Smooth muscle cell (in vitro differentiated cells): ENCODE results near the gene KLK3. TPM values are rescaled to one million over a fixed set of nuclear protein-coding genes. Genes with fewer than 3 reads are reported as not detected.

Experiments used
- DNase-seq: peaks from one replicate; lab custom pipeline; 2025; ENCODE audit not compliant: unreplicated experiment; lab: John Stamatoyannopoulos, UW
- H2AFZ ChIP-seq: fragments of 200-600 bp; sonication (generic); 2 replicates; pipeline ENCODE4 v1.6.0; 2016; ENCODE audit warnings: antibody characterized with exemption, low read depth, mild to moderate bottlenecking
- H3F3A ChIP-seq: fragments of 200-600 bp; sonication (generic); 2 replicates; pipeline ENCODE4 v1.6.0; 2017; ENCODE audit warnings: antibody characterized with exemption, low read depth
- H3K27ac ChIP-seq: fragments of 200-600 bp; sonication (generic); 2 replicates; pipeline ENCODE4 v1.5.1; 2016; ENCODE audit warnings: low read depth, mild to moderate bottlenecking
- H3K27me3 ChIP-seq: fragments of 200-600 bp; sonication (generic); 2 replicates; pipeline ENCODE4 v1.6.1; 2016; ENCODE audit warnings: low read depth, mild to moderate bottlenecking
- H3K36me3 ChIP-seq: fragments of 200-600 bp; sonication (generic); 2 replicates; pipeline ENCODE4 v1.5.1; 2016; ENCODE audit warnings: low read depth
- H3K4me1 ChIP-seq: fragments of 200-600 bp; sonication (generic); 2 replicates; pipeline ENCODE4 v1.5.1; 2016; ENCODE audit warnings: low read depth
- H3K4me2 ChIP-seq: fragments of 200-600 bp; sonication (generic); 2 replicates; pipeline ENCODE4 v1.6.0; 2016; ENCODE audit warnings: mild to moderate bottlenecking
- H3K4me3 ChIP-seq: fragments of 200-600 bp; sonication (generic); 2 replicates; pipeline ENCODE4 v1.5.1; 2016; ENCODE audit warnings: mild to moderate bottlenecking
- H3K79me2 ChIP-seq: fragments of 200-600 bp; sonication (generic); 2 replicates; pipeline ENCODE4 v1.6.0; 2016; ENCODE audit warnings: low read depth, mild to moderate bottlenecking
- H3K9ac ChIP-seq: fragments of 200-600 bp; sonication (generic); 2 replicates; pipeline ENCODE4 v1.6.0; 2016; ENCODE audit warnings: low read depth
- H3K9me3 ChIP-seq: fragments of 200-600 bp; sonication (generic); replicated peaks from 2 replicates; pipeline ENCODE4 v1.5.1; 2016; ENCODE audit warnings: low read depth
- H4K20me1 ChIP-seq: fragments of 200-600 bp; sonication (generic); 2 replicates; pipeline ENCODE4 v1.6.0; 2016; ENCODE audit warnings: low read depth
- CTCF ChIP-seq: fragments of 200-600 bp; sonication (generic); IDR thresholded peaks from 2 replicates; pipeline ENCODE4 v1.5.1; 2017; ENCODE audit warnings: borderline replicate concordance, mild to moderate bottlenecking, antibody characterized with exemption; ENCODE audit not compliant: insufficient read depth, poor library complexity, severe bottlenecking
- WGBS: methylation state at CpG from one replicate; pipeline ENCODE4 v1.1.7; 2016; ENCODE audit warnings: low lambda C conversion rate; 5-methylcytosine and 5-hydroxymethylcytosine counted together
- polyA plus RNA-seq: library from polyadenylated mRNA; unstranded; fragments of >200 nt; fragmentation: Nextera tagmentation; extraction: Ambion mirVana; gene quantifications from 2 replicates; pipeline ENCODE4 v1.2.1, GENCODE V29; 2016
- total RNA-seq: library from RNA; depleted of rRNA; stranded (reverse); fragments of >200 nt; gene quantifications from 2 replicates; pipeline ENCODE4 v1.2.3, GENCODE V29; 2014

Gene KLK3
- total and polyA plus RNA-seq, 2 experiments from 2014 or later, result not detected

- WGBS, result 92% methylated on average over 4 of the region's 4 CpGs
- Histone ChIP-seq H3K4me1 (no peaks in the 10 kb centered on the region), H3K9me3 (no peaks in the 10 kb centered on the region), H2AFZ (no peak overlapping the region), H3K36me3 (no peaks in the 10 kb centered on the region), H3K4me3 (no peak overlapping the region), H3F3A (no peaks in the 10 kb centered on the region), H3K9ac (no peak overlapping the region), H3K4me2 (peak overlapping the region; percentile 57), H3K79me2 (no peaks in the 10 kb centered on the region), H3K27ac (no peak overlapping the region), H4K20me1 (no peaks in the 10 kb centered on the region), H3K27me3 (peaks cover 53% of the 10 kb centered on the region)
- no peak for DNase-seq
- no peak for TF ChIP-seq CTCF
Measured at GRCh38 chr19:50821248-50821612, 33.5 kb upstream of the KLK3 start.

GRCh38 chr19:50821622-50822021 lies 33.1 kb upstream of the KLK3 start:
- Histone ChIP-seq H3K4me1 (no peaks in the 10 kb centered on the region), H3K27me3 (peaks cover 52% of the 10 kb centered on the region), H3K4me3 (no peak overlapping the region), H3K4me2 (no peak overlapping the region), H4K20me1 (no peaks in the 10 kb centered on the region), H3K36me3 (no peaks in the 10 kb centered on the region), H3K27ac (no peak overlapping the region), H3K9ac (no peak overlapping the region), H3K9me3 (no peaks in the 10 kb centered on the region), H2AFZ (no peak overlapping the region), H3F3A (no peaks in the 10 kb centered on the region), H3K79me2 (no peaks in the 10 kb centered on the region)
- WGBS, result 83% methylated on average over 8 of the region's 8 CpGs
- DNase-seq, result no peak
- TF ChIP-seq CTCF, result no peak

GRCh38 chr19:50822661-50823208 lies 32.0 kb upstream of the KLK3 start:
- no peaks in the 10 kb centered on the region for H4K20me1 ChIP-seq
- no peaks in the 10 kb centered on the region for H3K79me2 ChIP-seq
- H3K27me3 ChIP-seq, result peaks cover 49% of the 10 kb centered on the region
- TF ChIP-seq CTCF, result no peak
- H3K4me1 ChIP-seq, result no peaks in the 10 kb centered on the region
- H2AFZ ChIP-seq, result no peak overlapping the region
- H3K4me3 ChIP-seq, result no peak overlapping the region
- DNase-seq, result no peak
- no peaks in the 10 kb centered on the region for H3F3A ChIP-seq
- H3K36me3 ChIP-seq, result no peaks in the 10 kb centered on the region
- H3K27ac ChIP-seq, result no peak overlapping the region
- no peak overlapping the region for H3K4me2 ChIP-seq
- no peaks in the 10 kb centered on the region for H3K9me3 ChIP-seq
- 79% methylated on average over 7 of the region's 7 CpGs for WGBS
- no peak overlapping the region for H3K9ac ChIP-seq

GRCh38 chr19:50823389-50824042 lies 31.2 kb upstream of the KLK3 start, which contains the start of gene KLK1:
KLK1 (minus strand) TSS chr19:50823787; CDS start chr19:50823748, 39 bp downstream.
- Histone ChIP-seq H3K27me3 (peaks cover 42% of the 10 kb centered on the region), H3K36me3 (no peaks in the 10 kb centered on the region), H3K4me2 (no peak within 1 kb of the TSS), H3K4me3 (no peak within 1 kb of the TSS), H3K79me2 (no peaks in the 10 kb centered on the region), H3K9ac (no peak within 1 kb of the TSS), H4K20me1 (no peaks in the 10 kb centered on the region), H3K4me1 (no peaks in the 10 kb centered on the region), H3F3A (no peaks in the 10 kb centered on the region), H2AFZ (no peak within 1 kb of the TSS), H3K27ac (no peak within 1 kb of the TSS), H3K9me3 (no peaks in the 10 kb centered on the region)
- DNase-seq, result no peak
- TF ChIP-seq CTCF, result no peak
- 77% methylated on average over 10 of the region's 14 CpGs for WGBS
